ENCODE data around the gene EXTL1. TPM values are rescaled to one million over a fixed set of nuclear protein-coding genes. Genes with fewer than 3 reads are reported as not detected.

EXTL1 gene
- total RNA-seq, 3 donors from 2014 or later, result 0.98 to 2.8 TPM; not detected in 1

DNA sequence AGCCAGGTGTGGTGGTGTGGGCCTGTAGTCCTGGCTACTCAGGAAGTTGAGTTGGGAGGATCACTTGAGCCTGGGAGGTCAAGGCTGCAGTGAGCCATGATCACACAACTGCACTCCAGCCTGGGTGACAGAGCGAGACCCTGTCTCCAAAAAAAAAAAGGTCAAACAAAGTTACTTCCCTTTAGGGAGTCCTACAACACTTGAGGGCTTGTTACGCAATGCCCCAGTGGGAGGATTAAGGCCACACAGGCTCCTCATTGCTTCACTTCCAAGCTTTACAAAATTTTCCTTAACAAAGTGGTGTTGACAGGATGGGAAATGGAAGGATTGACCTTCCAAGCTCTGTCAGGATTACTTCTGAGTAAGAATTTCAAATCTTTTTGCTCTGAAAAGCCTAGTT is 6.2 kb upstream of the EXTL1 start:
- DNase-seq (ENCODE audit: low spot score in 2 of 2), result no peak
- intact Hi-C loops (cut with DNase I; ENCODE audit: low total_unique reads), result no loop called here
- TF ChIP-seq CTCF (IDR thresholded peaks at IDR 0.05), result no peak
- no peak for TF ChIP-seq POLR2AphosphoS5 (IDR thresholded peaks at IDR 0.05)
- TF ChIP-seq POLR2A (IDR thresholded peaks at IDR 0.05), result no peak
- H3K4me1 ChIP-seq, result peaks cover 0 to 4% of the 10 kb centered on the region in 2 donors
- no peaks in the 10 kb centered on the region for H3K9me3 ChIP-seq
- no peaks in the 10 kb centered on the region for H3K36me3 ChIP-seq
- peak overlapping the region; percentile 33 to 52 for H3K27ac ChIP-seq
- no peaks in the 10 kb centered on the region for H3K27me3 ChIP-seq
- no peak overlapping the region for H3K4me3 ChIP-seq

DNA sequence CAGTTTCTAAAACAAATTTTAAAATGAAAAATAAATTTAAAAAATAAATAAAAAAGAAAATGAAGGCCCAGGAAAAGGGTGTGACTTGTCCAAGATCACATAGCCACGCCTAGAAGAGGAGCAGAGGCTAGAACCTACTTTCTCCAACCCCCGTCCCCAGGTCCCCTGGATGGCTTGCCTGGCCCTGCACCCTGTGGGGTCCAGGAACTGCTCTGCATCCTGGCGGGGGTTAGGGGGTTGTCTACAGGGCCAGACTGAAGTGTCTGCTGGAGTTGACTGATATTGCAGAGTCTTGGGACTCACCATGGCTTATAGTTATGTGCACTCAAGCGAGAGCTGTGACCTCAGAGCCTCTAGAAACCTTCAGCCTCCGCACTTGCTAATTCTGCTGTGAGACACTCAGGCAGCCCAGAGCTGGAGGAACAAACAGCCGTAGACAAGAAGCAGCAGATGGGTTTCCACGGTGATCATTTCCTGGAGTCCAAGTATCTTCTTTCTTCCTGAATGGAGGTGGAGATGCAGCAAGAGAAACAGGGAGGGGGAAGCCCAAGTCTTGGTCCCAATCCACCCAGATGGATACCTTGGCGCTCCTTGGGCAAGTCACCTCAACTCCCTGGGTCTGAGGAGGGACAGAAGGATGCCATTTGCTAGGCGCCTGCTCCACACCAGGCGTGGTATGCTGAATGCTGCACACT is 5.2 kb upstream of the EXTL1 start:
- TF ChIP-seq POLR2AphosphoS5 (IDR thresholded peaks at IDR 0.05) (no peak), CTCF (IDR thresholded peaks at IDR 0.05) (no peak), POLR2A (IDR thresholded peaks at IDR 0.05) (no peak)
- Histone ChIP-seq H3K27ac (no peak overlapping the region), H3K36me3 (no peaks in the 10 kb centered on the region), H3K9me3 (no peaks in the 10 kb centered on the region), H3K4me1 (peaks cover 0 to 4% of the 10 kb centered on the region in 2 donors), H3K27me3 (no peaks in the 10 kb centered on the region), H3K4me3 (no peak overlapping the region)
- DNase-seq (ENCODE audit: low spot score in 2 of 2), result no peak
- intact Hi-C loops (cut with DNase I; ENCODE audit: low total_unique reads), result no loop called here

DNA sequence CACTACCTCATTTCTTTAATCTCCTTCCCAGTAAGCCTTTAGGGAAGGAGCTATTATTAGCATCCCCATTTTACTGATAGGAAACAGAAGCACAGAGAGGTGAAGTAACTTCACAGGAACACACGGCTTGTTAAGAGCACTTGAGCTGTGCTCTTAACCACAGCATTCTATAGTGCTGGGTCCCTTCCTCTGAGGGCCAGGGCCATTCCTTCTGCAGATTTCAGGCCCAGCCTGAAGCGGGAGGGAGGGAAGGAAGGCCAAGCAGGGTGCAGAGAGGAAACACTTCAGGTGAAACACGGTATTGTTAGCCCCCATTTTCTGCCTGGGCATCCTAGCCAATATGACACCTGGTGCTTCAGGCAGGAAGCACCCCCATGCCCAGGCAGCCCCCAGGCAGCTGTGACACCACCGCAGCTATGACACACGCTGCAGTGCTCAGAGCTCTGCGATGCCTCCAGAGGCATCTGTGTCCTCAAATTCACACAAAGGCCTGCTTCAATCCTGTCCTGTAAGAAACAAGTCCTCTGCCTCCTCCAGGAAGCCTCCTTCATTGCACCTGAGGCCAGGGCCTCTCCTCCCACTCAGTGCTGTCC is 4.5 kb upstream of the EXTL1 start:
- peaks cover under 1 to 4% of the 10 kb centered on the region in 2 donors for H3K4me1 ChIP-seq
- no peak for DNase-seq (ENCODE audit: low spot score in 2 of 2)

DNA sequence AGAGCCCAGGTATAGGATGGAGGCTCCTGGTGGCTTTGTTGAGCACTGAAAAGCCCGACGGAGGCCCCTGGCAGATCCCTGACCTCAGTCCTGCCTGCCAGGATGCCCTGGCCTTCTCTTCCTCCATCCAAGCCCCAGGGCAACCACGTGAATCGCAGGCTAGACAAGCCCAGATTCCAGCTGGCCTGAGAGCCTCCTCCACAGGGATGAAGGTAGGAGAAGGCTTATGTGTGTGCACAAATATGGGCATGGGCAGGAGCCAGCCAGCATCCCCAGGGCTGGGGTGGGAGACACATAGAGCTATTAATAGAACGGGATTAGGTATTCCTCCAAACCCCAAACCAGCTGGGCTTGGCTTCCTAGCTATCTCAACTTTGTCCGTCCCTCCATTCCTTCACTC is 4.0 kb upstream of the EXTL1 start:
- Histone ChIP-seq H3K4me1 (peaks cover 4 to 6% of the 10 kb centered on the region in 2 donors), H3K4me3 (no peak overlapping the region), H3K36me3 (no peaks in the 10 kb centered on the region), H3K9me3 (no peaks in the 10 kb centered on the region), H3K27ac (no peak overlapping the region), H3K27me3 (no peaks in the 10 kb centered on the region)
- intact Hi-C loops (cut with DNase I; ENCODE audit: low total_unique reads), result no loop called here
- DNase-seq (ENCODE audit: low spot score in 2 of 2), result no peak
- TF ChIP-seq POLR2AphosphoS5 (IDR thresholded peaks at IDR 0.05), result no peak
- TF ChIP-seq POLR2A (IDR thresholded peaks at IDR 0.05), result no peak
- TF ChIP-seq CTCF (IDR thresholded peaks at IDR 0.05), result no peak

More for the DNA sequence above, 4.5 kb upstream of the EXTL1 start:
- no peak for TF ChIP-seq POLR2A (IDR thresholded peaks at IDR 0.05)
- no peak for TF ChIP-seq CTCF (IDR thresholded peaks at IDR 0.05)
- TF ChIP-seq POLR2AphosphoS5 (IDR thresholded peaks at IDR 0.05), result no peak
- Histone ChIP-seq H3K9me3 (no peaks in the 10 kb centered on the region), H3K27ac (no peak overlapping the region), H3K4me3 (no peak overlapping the region), H3K36me3 (no peaks in the 10 kb centered on the region), H3K27me3 (no peaks in the 10 kb centered on the region)
- intact Hi-C loops (cut with DNase I; ENCODE audit: low total_unique reads), result no loop called here

DNA sequence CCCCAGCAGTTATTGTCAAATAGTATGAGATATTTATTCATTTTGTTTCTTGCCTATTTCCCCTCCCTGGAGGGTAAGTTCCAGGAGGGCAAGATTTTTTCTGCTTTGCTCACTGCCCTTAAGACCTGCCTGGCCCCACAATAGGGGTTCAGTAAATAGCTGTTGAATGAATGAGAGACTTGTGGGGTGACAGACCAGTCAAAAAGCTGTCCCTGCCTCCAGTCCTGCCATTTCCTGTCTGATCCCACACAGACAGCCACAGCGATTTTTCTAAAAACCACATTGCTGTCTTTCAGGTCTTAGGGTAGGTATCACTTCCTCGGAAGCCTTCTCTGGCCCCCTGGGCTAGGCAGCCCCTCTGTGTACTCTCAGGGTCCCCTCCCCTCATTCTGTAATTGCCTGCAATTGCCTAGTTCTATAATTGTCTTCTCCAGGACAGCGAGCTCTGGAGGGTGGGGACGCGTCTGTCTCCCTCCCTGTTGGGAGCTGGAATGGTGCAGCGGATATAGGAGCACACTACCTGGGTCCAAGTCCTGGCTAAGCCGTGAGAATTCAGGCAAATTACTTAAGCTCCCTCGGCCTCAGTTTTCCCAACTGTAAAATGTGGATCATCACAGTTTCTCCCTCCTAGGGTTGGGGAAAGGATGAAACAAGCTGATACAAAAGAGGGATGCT is 1.8 kb upstream of the EXTL1 start:
- peaks cover 4 to 9% of the 10 kb centered on the region in 2 donors for H3K4me1 ChIP-seq
- H3K4me3 ChIP-seq, result no peak overlapping the region
- TF ChIP-seq CTCF (IDR thresholded peaks at IDR 0.05), result no peak
- no peak for TF ChIP-seq POLR2A (IDR thresholded peaks at IDR 0.05)
- TF ChIP-seq POLR2AphosphoS5 (IDR thresholded peaks at IDR 0.05), result no peak
- intact Hi-C loops (cut with DNase I; ENCODE audit: low total_unique reads), result no loop called here
- no peaks in the 10 kb centered on the region for H3K27me3 ChIP-seq
- H3K36me3 ChIP-seq, result no peaks in the 10 kb centered on the region
- no peak for DNase-seq (ENCODE audit: low spot score in 2 of 2)
- H3K27ac ChIP-seq, result no peak overlapping the region
- no peaks in the 10 kb centered on the region for H3K9me3 ChIP-seq

Data from breast epithelium (tissue), 4 donors.